Osteocyte (in vitro differentiated cells): ENCODE results near the gene RHOT2. TPM values are rescaled to one million over a fixed set of nuclear protein-coding genes. Genes with fewer than 3 reads are reported as not detected.

Source experiments
- DNase-seq: peaks from one replicate; pipeline ENCODE4 v3.0.0; 2021; ENCODE audit warnings: mixed read lengths; ENCODE audit not compliant: unreplicated experiment; ENCODE audit errors: extremely low spot score
- H3K27ac Mint-ChIP-seq: one replicate; pipeline ENCODE4 v1.8.0; 2021; ENCODE audit warnings: mild to moderate bottlenecking, mixed read lengths; ENCODE audit not compliant: unreplicated experiment
- H3K27me3 Mint-ChIP-seq: one replicate; pipeline ENCODE4 v1.8.0; 2021; ENCODE audit warnings: mixed read lengths; ENCODE audit not compliant: unreplicated experiment
- H3K36me3 Mint-ChIP-seq: one replicate; pipeline ENCODE4 v1.8.0; 2021; ENCODE audit warnings: mixed read lengths; ENCODE audit not compliant: unreplicated experiment
- H3K4me1 Mint-ChIP-seq: one replicate; pipeline ENCODE4 v1.8.0; 2021; ENCODE audit warnings: mixed read lengths; ENCODE audit not compliant: unreplicated experiment
- H3K4me3 Mint-ChIP-seq: one replicate; pipeline ENCODE4 v1.8.0; 2021; ENCODE audit warnings: mild to moderate bottlenecking, moderate library complexity, mixed read lengths; ENCODE audit not compliant: unreplicated experiment
- H3K9me3 Mint-ChIP-seq: one replicate; pipeline ENCODE4 v1.8.0; 2021; ENCODE audit warnings: mixed read lengths; ENCODE audit not compliant: unreplicated experiment
- total RNA-seq: library from RNA; stranded (reverse); gene quantifications from 2 replicates; pipeline ENCODE4 v1.2.1, GENCODE V29; 2021
- TF ChIP-seq, protein P1 (sequence below): fragments of 200-600 bp; sonication (generic); IDR thresholded peaks from 2 replicates; pipeline ENCODE4 v1.5.0; 2021; ENCODE audit warnings: antibody characterized with exemption, mild to moderate bottlenecking, moderate library complexity

The RHOT2 gene
- total RNA-seq, 1 donor from 2014 or later: 126 TPM

DNA sequence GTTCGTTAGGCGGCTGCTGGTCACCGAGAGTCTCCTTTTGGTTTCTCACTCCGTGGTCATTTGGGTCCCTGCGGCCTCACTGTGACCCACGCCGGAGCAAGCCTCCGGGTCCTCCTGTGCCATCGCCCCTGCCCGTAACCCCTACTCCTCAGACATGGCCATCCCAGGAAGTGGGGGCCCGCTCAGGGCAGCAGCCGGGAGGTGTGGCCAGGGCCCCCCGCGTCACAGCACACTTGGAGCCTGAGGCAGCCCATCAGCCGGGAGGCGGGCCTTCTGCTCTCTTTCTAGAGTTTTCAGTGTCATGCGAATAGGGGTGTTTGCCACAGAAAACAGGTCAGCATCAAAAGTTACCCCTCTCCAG is 45.0 kb upstream of the RHOT2 start:
- H3K4me1 Mint-ChIP-seq: peaks cover 20% of the 10 kb centered on the region
- TF ChIP-seq, protein P1, sequence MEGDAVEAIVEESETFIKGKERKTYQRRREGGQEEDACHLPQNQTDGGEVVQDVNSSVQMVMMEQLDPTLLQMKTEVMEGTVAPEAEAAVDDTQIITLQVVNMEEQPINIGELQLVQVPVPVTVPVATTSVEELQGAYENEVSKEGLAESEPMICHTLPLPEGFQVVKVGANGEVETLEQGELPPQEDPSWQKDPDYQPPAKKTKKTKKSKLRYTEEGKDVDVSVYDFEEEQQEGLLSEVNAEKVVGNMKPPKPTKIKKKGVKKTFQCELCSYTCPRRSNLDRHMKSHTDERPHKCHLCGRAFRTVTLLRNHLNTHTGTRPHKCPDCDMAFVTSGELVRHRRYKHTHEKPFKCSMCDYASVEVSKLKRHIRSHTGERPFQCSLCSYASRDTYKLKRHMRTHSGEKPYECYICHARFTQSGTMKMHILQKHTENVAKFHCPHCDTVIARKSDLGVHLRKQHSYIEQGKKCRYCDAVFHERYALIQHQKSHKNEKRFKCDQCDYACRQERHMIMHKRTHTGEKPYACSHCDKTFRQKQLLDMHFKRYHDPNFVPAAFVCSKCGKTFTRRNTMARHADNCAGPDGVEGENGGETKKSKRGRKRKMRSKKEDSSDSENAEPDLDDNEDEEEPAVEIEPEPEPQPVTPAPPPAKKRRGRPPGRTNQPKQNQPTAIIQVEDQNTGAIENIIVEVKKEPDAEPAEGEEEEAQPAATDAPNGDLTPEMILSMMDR: no peak
- no peaks in the 10 kb centered on the region for H3K27me3 Mint-ChIP-seq
- no peak overlapping the region for H3K27ac Mint-ChIP-seq
- H3K4me3 Mint-ChIP-seq: no peak overlapping the region
- peaks cover 4% of the 10 kb centered on the region for H3K36me3 Mint-ChIP-seq
- no peaks in the 10 kb centered on the region for H3K9me3 Mint-ChIP-seq
- no peak for DNase-seq

DNA sequence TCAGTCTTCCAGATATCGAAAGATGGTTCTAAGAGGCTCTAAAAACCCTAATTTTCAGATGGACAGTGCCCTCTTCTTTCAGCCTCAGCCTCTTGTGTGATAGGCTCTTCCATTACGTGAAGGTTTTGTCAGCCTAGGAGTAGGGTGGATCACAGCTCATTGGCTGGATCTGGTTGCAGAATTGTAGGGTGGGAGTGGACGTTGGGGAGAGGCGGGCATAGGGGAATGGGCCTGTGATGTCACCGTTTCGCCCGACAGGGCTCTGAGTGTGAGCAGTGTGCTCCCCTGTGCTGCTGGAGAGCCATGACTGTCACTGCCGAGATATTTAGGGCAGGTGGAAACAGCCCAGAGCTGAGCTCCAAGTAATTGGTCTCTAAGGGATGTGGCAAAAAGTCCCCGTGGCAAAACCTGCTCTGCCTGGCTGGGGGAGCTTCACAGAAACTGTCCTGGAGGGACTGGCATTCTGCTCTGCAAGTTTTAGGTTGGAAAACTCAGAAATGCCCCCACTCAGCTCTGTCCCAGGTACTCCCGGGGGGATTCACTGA is 43.3 kb upstream of the RHOT2 start:
- Mint-ChIP-seq H3K36me3 (peaks cover 4% of the 10 kb centered on the region), H3K4me3 (no peak overlapping the region), H3K9me3 (no peaks in the 10 kb centered on the region), H3K4me1 (peaks cover 35% of the 10 kb centered on the region), H3K27ac (no peak overlapping the region), H3K27me3 (no peaks in the 10 kb centered on the region)
- TF ChIP-seq, protein P1: no peak
- DNase-seq: no peak

DNA sequence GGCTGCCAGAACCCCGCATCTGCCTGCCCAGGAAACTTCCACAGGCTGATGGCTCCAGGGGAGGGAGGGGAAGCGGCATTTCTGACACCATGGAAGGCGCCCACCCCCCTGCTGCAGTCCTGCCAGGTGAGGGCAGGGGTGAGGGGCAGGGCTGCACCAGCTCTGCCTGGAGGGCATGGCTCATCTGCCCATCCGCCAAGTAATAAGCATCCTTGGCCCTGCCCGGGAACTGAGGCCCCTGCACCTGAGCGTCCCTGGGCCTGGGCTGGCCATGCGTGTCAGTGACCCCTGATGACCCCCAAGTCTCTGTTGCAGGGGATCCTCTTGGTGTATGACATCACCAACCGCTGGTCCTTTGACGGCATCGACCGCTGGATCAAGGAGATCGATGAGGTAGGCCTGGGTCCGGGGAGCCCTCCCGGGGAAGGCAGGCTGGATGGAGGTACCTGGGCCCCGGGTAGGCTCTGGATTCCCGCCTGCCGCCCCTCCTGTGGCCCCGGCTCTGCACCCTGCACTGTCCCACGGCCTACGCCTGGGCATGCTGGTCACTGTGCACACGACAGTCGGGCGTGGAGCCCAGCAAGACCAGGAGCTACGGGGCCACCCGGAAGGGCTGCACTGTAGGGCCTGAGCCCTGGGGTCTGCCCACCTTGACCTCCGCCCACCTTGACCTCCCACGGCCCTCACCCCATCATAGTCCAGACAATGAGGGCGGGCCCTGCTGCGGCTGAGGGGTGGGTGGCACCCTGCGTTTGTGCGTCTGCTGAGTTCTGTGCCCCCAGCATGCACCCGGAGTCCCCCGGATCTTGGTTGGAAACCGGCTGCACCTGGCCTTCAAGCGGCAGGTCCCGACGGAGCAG is 42.6 kb upstream of the RHOT2 start:
- H3K27ac Mint-ChIP-seq: no peak overlapping the region
- peaks cover 4% of the 10 kb centered on the region for H3K36me3 Mint-ChIP-seq
- no peaks in the 10 kb centered on the region for H3K9me3 Mint-ChIP-seq
- H3K4me1 Mint-ChIP-seq: peaks cover 38% of the 10 kb centered on the region
- TF ChIP-seq, protein P1: no peak
- H3K27me3 Mint-ChIP-seq: no peaks in the 10 kb centered on the region
- no peak overlapping the region for H3K4me3 Mint-ChIP-seq
- DNase-seq: no peak

DNA sequence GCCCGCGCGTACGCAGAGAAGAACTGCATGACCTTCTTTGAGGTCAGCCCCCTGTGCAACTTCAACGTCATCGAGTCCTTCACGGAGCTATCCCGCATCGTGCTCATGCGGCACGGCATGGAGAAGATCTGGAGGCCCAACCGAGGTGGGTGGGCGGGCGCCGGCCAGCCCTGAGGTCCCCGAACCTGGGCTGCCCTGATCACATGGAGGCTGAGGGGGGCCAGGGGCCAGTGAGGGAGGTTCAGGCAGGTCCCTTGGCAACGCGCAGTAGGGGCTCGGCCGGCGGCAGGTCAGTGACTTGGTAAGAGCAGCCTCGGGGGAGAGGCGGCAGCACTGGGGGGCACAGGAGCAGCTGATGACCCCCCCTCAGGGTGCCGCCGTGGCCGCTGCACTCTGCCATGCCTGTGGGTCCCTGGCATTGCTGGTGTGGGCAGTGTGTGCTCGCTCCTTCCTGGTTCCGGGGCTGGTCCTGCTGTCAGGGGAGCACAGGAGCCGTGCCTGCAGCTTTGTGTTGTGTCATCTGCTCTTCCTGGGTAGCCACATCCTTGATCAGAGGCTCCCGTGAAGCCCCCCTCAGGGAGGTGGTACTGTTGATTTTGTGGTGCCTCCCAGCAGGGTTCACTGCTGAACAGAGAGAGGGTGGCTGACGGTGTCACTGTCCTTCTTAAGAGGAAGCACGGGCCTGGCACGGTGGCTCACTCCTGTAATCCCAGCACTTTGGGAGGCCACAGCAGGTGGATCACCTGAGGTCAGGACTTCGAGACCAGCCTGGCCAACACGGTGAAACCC is 41.8 kb upstream of the RHOT2 start:
- TF ChIP-seq, protein P1: no peak
- Mint-ChIP-seq H3K4me3 (no peak overlapping the region), H3K27ac (peak overlapping the region; percentile 95), H3K27me3 (no peaks in the 10 kb centered on the region), H3K36me3 (peaks cover 4% of the 10 kb centered on the region), H3K4me1 (peaks cover 40% of the 10 kb centered on the region), H3K9me3 (no peaks in the 10 kb centered on the region)
- DNase-seq: no peak
